GM21737 (cell line): Measurements from ENCODE around the gene SH2D2A.
"Not testable (repeated sequence)": the region's sequence is repeated elsewhere in the genome, so short reads cannot be mapped to it uniquely, and the experiment has no call there.

ENCODE experiments used
- ATAC-seq: cut with Tn5 transposase; IDR thresholded peaks from one replicate; pipeline ENCODE4 v1.9.1; 2021; ENCODE audit warnings: mild to moderate bottlenecking, moderate library complexity; ENCODE audit not compliant: unreplicated experiment

Gene SH2D2A

GRCh38 chr1:156775799-156776198 lies 40.8 kb downstream of the SH2D2A start:
- no peak for ATAC-seq

- no peak for ATAC-seq
Measured at GRCh38 chr1:156773607-156774006, 43.0 kb downstream of the SH2D2A start.

- no peak for ATAC-seq
Measured at GRCh38 chr1:156772728-156773497, 43.7 kb downstream of the SH2D2A start.

GRCh38 chr1:156772222-156772621 lies 44.4 kb downstream of the SH2D2A start:
- ATAC-seq = no peak

GRCh38 chr1:156768610-156769295 lies 47.9 kb downstream of the SH2D2A start:
- no peak for ATAC-seq

GRCh38 chr1:156767879-156768604 lies 48.6 kb downstream of the SH2D2A start:
- peak; percentile 4 for ATAC-seq

- peak; percentile 90 for ATAC-seq
Measured at GRCh38 chr1:156767101-156767878, 49.4 kb downstream of the SH2D2A start, which contains the start of gene PRCC. TSS of gene PRCC (plus strand) at chr1:156767535. CDS start at chr1:156767772, 237 bp downstream.

GRCh38 chr1:156766298-156767100 lies 50.1 kb downstream of the SH2D2A start:
- peak; percentile 2 for ATAC-seq

- no peak for ATAC-seq
Measured at GRCh38 chr1:156765666-156766065, 51.0 kb downstream of the SH2D2A start.

- not testable (repeated sequence) for ATAC-seq
Measured at GRCh38 chr1:156765136-156765535, 51.5 kb downstream of the SH2D2A start.

GRCh38 chr1:156760796-156761104 lies 55.9 kb downstream of the SH2D2A start:
- no peak for ATAC-seq

GRCh38 chr1:156760092-156760795 lies 56.4 kb downstream of the SH2D2A start:
- no peak for ATAC-seq

- ATAC-seq = not testable (repeated sequence)
Measured at GRCh38 chr1:156757572-156758253, 58.9 kb downstream of the SH2D2A start.

- ATAC-seq = no peak
Measured at GRCh38 chr1:156756355-156756754, 60.3 kb downstream of the SH2D2A start.
